ENCODE results near the gene SPAG16.

GRCh38 chr2:213271947-213272346 is 12.3 kb upstream of the SPAG16 start:
- TF ChIP-seq ZNF274 (IDR thresholded peaks at IDR 0.05; ENCODE audit: low read depth, low read length) (no peak), YY1 (IDR thresholded peaks at IDR 0.05; ENCODE audit: insufficient read depth, insufficient read length) (no peak), SUZ12 (IDR thresholded peaks at IDR 0.05; ENCODE audit: extremely low read depth, insufficient read depth, insufficient read length) (no peak)

Data from NT2/D1 (cell line).